Measurements from ENCODE around the gene THSD7B.

DNA sequence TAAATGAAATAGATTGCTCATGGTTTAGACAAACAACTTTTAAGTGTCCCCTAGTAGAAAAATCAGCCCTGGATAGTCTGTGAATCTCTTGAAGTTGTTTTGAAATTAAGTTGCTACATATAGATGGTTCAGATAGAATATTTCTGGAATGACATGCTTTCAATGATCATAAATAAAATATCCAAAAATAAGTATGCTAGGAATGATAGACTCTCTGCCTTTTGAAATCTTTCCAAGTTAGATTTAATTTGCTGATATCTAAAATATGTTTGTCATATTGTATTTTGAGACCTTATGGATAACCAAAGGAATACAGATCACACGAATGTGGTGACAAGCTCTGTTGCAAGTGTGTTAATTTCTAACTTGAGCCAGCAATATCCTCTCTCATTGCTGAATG lies 488.7 kb downstream of the THSD7B start:
- TF ChIP-seq, protein P1, sequence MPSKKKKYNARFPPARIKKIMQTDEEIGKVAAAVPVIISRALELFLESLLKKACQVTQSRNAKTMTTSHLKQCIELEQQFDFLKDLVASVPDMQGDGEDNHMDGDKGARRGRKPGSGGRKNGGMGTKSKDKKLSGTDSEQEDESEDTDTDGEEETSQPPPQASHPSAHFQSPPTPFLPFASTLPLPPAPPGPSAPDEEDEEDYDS (CRISPR knock-in tag; IDR thresholded peaks at IDR 0.05): no peak
- TF ChIP-seq SIX4 (CRISPR knock-in tag; IDR thresholded peaks at IDR 0.05) (no peak), PHF8 (CRISPR knock-in tag; IDR thresholded peaks at IDR 0.05) (no peak), CHD2 (IDR thresholded peaks at IDR 0.05; ENCODE audit: low read depth, low read length) (no peak), ZNF598 (CRISPR knock-in tag; IDR thresholded peaks at IDR 0.05; ENCODE audit: borderline replicate concordance) (no peak)
- TF ChIP-seq, protein P2, sequence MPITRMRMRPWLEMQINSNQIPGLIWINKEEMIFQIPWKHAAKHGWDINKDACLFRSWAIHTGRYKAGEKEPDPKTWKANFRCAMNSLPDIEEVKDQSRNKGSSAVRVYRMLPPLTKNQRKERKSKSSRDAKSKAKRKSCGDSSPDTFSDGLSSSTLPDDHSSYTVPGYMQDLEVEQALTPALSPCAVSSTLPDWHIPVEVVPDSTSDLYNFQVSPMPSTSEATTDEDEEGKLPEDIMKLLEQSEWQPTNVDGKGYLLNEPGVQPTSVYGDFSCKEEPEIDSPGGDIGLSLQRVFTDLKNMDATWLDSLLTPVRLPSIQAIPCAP (CRISPR knock-in tag; IDR thresholded peaks at IDR 0.05; ENCODE audit: low read depth): no peak
- TF ChIP-seq, protein P3, sequence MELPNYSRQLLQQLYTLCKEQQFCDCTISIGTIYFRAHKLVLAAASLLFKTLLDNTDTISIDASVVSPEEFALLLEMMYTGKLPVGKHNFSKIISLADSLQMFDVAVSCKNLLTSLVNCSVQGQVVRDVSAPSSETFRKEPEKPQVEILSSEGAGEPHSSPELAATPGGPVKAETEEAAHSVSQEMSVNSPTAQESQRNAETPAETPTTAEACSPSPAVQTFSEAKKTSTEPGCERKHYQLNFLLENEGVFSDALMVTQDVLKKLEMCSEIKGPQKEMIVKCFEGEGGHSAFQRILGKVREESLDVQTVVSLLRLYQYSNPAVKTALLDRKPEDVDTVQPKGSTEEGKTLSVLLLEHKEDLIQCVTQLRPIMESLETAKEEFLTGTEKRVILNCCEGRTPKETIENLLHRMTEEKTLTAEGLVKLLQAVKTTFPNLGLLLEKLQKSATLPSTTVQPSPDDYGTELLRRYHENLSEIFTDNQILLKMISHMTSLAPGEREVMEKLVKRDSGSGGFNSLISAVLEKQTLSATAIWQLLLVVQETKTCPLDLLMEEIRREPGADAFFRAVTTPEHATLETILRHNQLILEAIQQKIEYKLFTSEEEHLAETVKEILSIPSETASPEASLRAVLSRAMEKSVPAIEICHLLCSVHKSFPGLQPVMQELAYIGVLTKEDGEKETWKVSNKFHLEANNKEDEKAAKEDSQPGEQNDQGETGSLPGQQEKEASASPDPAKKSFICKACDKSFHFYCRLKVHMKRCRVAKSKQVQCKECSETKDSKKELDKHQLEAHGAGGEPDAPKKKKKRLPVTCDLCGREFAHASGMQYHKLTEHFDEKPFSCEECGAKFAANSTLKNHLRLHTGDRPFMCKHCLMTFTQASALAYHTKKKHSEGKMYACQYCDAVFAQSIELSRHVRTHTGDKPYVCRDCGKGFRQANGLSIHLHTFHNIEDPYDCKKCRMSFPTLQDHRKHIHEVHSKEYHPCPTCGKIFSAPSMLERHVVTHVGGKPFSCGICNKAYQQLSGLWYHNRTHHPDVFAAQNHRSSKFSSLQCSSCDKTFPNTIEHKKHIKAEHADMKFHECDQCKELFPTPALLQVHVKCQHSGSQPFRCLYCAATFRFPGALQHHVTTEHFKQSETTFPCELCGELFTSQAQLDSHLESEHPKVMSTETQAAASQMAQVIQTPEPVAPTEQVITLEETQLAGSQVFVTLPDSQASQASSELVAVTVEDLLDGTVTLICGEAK (IDR thresholded peaks at IDR 0.05): no peak
- TF ChIP-seq, protein P3 (CRISPR knock-in tag; IDR thresholded peaks at IDR 0.05): no peak

All from HepG2 (cell line).